ENCODE measurements around the gene WDR31. TPM values are rescaled to one million over a fixed set of nuclear protein-coding genes. Genes with fewer than 3 reads are reported as not detected.

Gene WDR31
- total RNA-seq, 2 donors from 2014 or later, result 2.1 to 2.3 TPM

DNA sequence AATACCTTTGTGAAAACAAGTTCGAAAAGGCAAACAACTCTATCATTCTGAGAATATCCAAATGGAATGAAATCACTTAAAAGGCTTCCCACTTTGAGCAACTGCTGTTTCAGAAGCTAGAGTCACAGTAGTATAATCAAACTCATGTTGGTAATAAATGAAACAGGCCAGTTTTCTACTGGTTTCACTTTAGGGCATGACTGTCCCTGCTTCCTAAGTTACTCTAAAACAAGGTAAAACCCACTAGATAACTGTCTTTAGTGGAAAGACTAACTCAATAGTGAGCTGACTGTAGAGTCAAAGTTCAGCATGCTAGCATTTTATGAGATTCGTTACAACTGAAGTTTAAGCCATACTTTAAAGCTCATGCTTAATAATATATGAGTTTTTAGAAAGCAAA, 70.7 kb downstream of the WDR31 start:
- no peak for DNase-seq (ENCODE audit: low spot score)

DNA sequence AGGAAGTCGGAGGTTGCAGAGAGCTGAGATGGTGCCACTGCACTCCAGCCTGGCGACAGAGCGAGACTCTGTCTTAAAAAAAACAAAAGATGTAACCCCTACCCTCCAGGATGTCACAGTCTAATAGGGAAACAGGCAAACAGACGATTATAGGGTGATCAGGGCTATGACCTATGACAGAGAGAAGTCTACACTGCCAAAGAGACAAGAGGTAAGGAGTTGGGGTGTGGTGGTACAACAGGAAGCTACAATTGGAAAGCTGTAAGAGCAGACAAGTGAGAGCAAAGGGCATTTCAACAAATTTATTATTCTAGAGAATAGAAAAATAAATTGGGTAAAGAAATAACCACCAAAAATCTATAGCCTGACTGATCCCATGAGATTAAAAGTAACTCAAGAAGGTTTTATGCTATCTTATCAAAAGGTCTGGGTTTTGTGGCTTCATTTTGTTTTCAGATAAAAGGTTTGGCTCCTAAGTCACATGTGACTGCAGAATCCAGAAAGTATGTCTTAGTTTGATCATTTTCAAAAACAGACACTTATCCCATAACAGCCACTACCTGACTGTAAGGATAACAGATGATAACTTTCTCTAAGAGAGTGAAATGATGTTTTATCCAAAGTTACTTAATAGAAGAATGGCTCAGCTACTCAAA, 72.0 kb downstream of the WDR31 start:
- intact Hi-C loops (cut with DNase I), result no loop called here
- no peak for DNase-seq (ENCODE audit: low spot score)

More for the DNA sequence above, 70.7 kb downstream of the WDR31 start:
- intact Hi-C loops (cut with DNase I), result no loop called here

DNA sequence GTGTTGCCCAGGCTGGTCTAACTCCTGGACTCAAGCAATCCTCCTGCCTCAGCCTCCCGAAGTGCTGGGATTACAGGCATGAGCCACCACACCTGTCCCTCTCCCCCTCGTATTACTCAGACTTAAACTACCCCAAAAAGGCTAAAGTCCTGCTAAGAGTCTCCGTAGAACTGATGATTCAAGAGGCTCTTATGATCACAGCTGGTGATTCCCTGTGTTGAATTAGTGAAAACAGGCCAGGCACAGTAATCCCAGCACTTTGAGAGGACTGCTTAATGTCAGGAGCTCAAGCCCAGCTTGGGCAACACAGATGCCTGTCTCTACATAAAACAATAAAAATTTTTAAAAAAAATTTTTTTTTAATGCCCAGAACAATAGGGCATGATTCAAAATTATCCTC, 73.9 kb downstream of the WDR31 start:
- intact Hi-C loops (cut with DNase I), result no loop called here

More for the DNA sequence above, 73.9 kb downstream of the WDR31 start:
- DNase-seq (ENCODE audit: low spot score), result no peak

Other genes starting within 250 kb of the WDR31 start
- gene SLC31A2, start 189.3 kb downstream of the WDR31 start, total RNA-seq, result 10 to 100 TPM in 1 of 2 donors, 1 to 10 TPM in 1; 9.7 to 13.6 TPM
- gene FKBP15, start 119.0 kb downstream of the WDR31 start, total RNA-seq, result 10 to 100 TPM; 25.5 to 29.7 TPM
- gene SLC31A1, start 118.7 kb downstream of the WDR31 start, total RNA-seq, result 10 to 100 TPM; 15.0 to 15.2 TPM
- 10 to 100 TPM; 24.5 to 32.3 TPM for gene CDC26, start 64.7 kb downstream of the WDR31 start, total RNA-seq
- gene PRPF4, start 64.6 kb downstream of the WDR31 start, total RNA-seq, result 10 to 100 TPM; 13.7 TPM
- gene RNF183, start 36.9 kb downstream of the WDR31 start, total RNA-seq, result not detected
- gene BSPRY, start 9.3 kb upstream of the WDR31 start, total RNA-seq, result under 1 TPM; 0.14 to 0.28 TPM
- gene HDHD3, start 36.7 kb upstream of the WDR31 start, total RNA-seq, result 10 to 100 TPM in 1 of 2 donors, 1 to 10 TPM in 1; 7.6 to 10.6 TPM
- 10 to 100 TPM; 33.1 to 41.2 TPM for gene ALAD, start 61.0 kb upstream of the WDR31 start, total RNA-seq
- 10 to 100 TPM; 24.3 to 25.4 TPM for gene POLE3, start 70.4 kb upstream of the WDR31 start, total RNA-seq
- gene C9orf43, start 70.5 kb upstream of the WDR31 start, total RNA-seq, result under 1 TPM; 0.32 to 0.33 TPM
- 10 to 100 TPM; 66.2 to 71.4 TPM for gene RGS3, start 123.5 kb upstream of the WDR31 start, total RNA-seq

Measured in posterior vena cava (tissue), 2 donors.